Measurements from ENCODE around the gene SYS1. TPM values are rescaled to one million over a fixed set of nuclear protein-coding genes. Genes with fewer than 3 reads are reported as not detected.

SYS1 gene
- total and polyA plus RNA-seq, 2 donors (not counting 1 experiment from before 2014, with no cell fraction given): 25.3 to 57.7 TPM

DNA sequence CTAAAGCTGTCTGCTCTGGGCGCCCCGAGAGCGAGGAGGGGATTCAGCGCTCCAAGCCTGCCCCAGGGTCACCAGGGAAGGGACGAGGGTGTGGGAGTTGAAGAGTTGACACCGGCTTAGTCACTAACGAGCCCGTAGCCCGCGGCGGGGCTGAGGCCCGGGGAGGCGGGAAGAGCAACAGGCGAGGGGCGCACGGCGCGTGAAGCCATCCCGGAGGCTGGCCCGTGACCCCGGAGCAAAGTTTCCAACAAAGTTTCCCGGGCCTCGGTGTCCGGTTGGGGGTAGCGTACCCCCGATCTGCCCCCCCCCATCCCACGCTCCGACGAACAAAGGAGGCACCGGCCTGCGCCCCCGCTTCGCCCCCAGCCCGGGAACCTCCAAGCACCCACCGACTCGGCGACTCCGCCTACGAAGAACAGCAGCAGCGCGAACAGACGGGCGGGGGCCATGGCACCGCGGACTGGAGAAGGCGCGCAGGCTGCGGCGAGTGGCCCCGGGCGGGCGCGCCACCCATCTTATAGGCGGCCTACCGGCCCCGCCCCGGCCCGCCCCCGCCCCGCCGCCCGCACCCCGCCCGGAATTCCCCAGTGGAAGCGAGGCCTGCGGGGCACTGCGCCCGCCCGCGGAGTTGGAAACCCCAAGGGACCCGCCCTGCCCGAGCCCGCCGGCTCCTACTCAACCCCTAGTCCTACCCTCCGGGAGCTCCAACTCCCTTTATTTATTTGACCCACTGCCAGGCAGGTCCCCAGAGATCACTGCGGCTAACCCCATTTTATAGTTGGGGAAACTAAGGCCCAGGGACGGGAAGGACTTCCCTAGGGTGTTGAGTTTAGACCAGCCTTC is 14.8 kb upstream of the SYS1 start, which contains the start of gene SDC4:
Gene SDC4 (minus strand): TSS at position 489 of the 843 bp plus-strand sequence. CDS start 40 bp downstream, at position 449.
- Histone ChIP-seq H3K9me3 (ENCODE audit: control extremely low read depth in 1 of 3, control insufficient read depth in 2 of 3, insufficient read depth in 1 of 3, low read length in 2 of 3) (peaks cover 0 to 3% (median 0%) of the 10 kb centered on the region in 3 donors), H3K27me3 (replicated peaks in 1 of 4; ENCODE audit: control extremely low read depth in 1 of 4, control insufficient read depth in 3 of 4, insufficient read depth in 4 of 4, low read length in 3 of 4) (peaks cover 0 to 37% (median 6%) of the 10 kb centered on the region in 4 experiments), H3K79me2 (ENCODE audit: control insufficient read depth, insufficient read depth, low read length) (no peaks in the 10 kb centered on the region), H3K4me1 (ENCODE audit: control insufficient read depth in 2 of 2, insufficient read depth in 2 of 2, low read length in 2 of 2) (peaks cover 21 to 23% of the 10 kb centered on the region in 2 donors), H3K4me2 (replicated peaks; ENCODE audit: low read depth, low read length, poor library complexity, severe bottlenecking) (peak within 1 kb of the TSS; percentile 92), H3K4me3 (ENCODE audit: control extremely low read depth in 1 of 5, extremely low read depth in 1 of 5, insufficient read depth in 1 of 5, low read depth in 2 of 5, low read length in 4 of 5) (peak within 1 kb of the TSS in 4 of 5 experiments; percentile 36 to 60 (median 46)), H2AFZ (ENCODE audit: insufficient read depth, low read depth, low read length, poor library complexity, severe bottlenecking) (peak within 1 kb of the TSS; percentile 66), H4K20me1 (ENCODE audit: control insufficient read depth, insufficient read depth, low read length, poor library complexity, severe bottlenecking) (no peaks in the 10 kb centered on the region), H3K9ac (ENCODE audit: low read length) (peak within 1 kb of the TSS; percentile 60), H3K36me3 (replicated peaks in 1 of 2; ENCODE audit: control extremely low read depth in 1 of 2, control insufficient read depth in 1 of 2, extremely low read depth in 1 of 2, insufficient read depth in 2 of 2, low read length in 1 of 2) (no peaks in the 10 kb centered on the region), H3K27ac (ENCODE audit: low read length in 2 of 2) (no peak within 1 kb of the TSS)
- H3K27me3 Mint-ChIP-seq: peaks cover 20% of the 10 kb centered on the region
- POLR2A ChIA-PET: no interaction called here
- ATAC-seq (ENCODE audit: low read depth) (peak; percentile 66), DNase-seq (peak; percentile 52)
- H3K9me3 Mint-ChIP-seq (ENCODE audit: insufficient read depth): no peaks in the 10 kb centered on the region
- no peak within 1 kb of the TSS for H3K27ac Mint-ChIP-seq
- TF ChIP-seq, protein P1, sequence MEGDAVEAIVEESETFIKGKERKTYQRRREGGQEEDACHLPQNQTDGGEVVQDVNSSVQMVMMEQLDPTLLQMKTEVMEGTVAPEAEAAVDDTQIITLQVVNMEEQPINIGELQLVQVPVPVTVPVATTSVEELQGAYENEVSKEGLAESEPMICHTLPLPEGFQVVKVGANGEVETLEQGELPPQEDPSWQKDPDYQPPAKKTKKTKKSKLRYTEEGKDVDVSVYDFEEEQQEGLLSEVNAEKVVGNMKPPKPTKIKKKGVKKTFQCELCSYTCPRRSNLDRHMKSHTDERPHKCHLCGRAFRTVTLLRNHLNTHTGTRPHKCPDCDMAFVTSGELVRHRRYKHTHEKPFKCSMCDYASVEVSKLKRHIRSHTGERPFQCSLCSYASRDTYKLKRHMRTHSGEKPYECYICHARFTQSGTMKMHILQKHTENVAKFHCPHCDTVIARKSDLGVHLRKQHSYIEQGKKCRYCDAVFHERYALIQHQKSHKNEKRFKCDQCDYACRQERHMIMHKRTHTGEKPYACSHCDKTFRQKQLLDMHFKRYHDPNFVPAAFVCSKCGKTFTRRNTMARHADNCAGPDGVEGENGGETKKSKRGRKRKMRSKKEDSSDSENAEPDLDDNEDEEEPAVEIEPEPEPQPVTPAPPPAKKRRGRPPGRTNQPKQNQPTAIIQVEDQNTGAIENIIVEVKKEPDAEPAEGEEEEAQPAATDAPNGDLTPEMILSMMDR (IDR thresholded peaks at IDR 0.05): no peak
- TF ChIP-seq EZH2 (IDR thresholded peaks at IDR 0.05; ENCODE audit: borderline replicate concordance, insufficient read depth, low read depth, low read length, poor library complexity, severe bottlenecking): no peak
- intact Hi-C loops (cut with micrococcal nuclease): no loop called here
- 2% methylated on average over 44 of the region's 77 CpGs for WGBS (ENCODE audit: insufficient coverage)
- H3K4me1 Mint-ChIP-seq: peaks cover 10% of the 10 kb centered on the region
- CTCF ChIA-PET: interaction anchor here (0.5 to 1.6 kb wide), 4 partner anchors 30 to 89 kb away, joined by 3 to 6 read pairs (median 3); no protein-coding TSS in a partner anchor
- H3K4me3 Mint-ChIP-seq: peak within 1 kb of the TSS; percentile 78

DNA sequence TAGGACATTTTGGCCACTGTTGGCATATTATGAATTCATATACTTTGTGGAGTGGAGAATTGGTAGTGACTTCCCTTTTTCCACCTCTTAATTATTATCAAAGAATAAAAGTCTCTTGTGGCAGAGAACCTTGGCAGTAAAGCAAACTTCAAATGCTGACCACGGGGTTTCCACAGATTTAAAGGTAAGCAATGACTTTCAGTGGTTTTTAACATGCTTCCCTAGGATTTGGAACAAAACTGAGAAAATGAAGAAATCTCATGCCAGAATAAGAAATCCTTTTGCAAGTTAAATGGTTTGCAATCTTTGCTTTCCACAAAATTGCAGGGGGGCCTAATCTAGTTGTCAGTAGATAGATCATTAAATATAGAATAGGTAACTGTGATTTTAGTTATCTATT is 12.7 kb upstream of the SYS1 start:
- H3K9me3 ChIP-seq (ENCODE audit: control extremely low read depth in 1 of 3, control insufficient read depth in 2 of 3, insufficient read depth in 1 of 3, low read length in 2 of 3): peaks cover 0 to 3% (median 0%) of the 10 kb centered on the region in 3 donors
- H3K27me3 ChIP-seq (replicated peaks in 1 of 4; ENCODE audit: control extremely low read depth in 1 of 4, control insufficient read depth in 3 of 4, insufficient read depth in 4 of 4, low read length in 3 of 4): peaks cover 0 to 30% (median 6%) of the 10 kb centered on the region in 4 experiments
- CTCF ChIA-PET: interaction anchor here (3.7 kb wide), 1 partner anchor 87 kb away, joined by 13 read pairs; no protein-coding TSS in a partner anchor
- Mint-ChIP-seq H3K4me1 (peaks cover 10% of the 10 kb centered on the region), H3K27ac (no peak overlapping the region), H3K27me3 (peaks cover 16% of the 10 kb centered on the region), H3K4me3 (no peak overlapping the region), H3K9me3 (ENCODE audit: insufficient read depth) (no peaks in the 10 kb centered on the region)
- no peaks in the 10 kb centered on the region for H3K79me2 ChIP-seq (ENCODE audit: control insufficient read depth, insufficient read depth, low read length)
- POLR2A ChIA-PET: no interaction called here
- no peak overlapping the region for H3K27ac ChIP-seq (ENCODE audit: low read length in 2 of 2)
- no peak overlapping the region for H3K4me2 ChIP-seq (replicated peaks; ENCODE audit: low read depth, low read length, poor library complexity, severe bottlenecking)
- no peak for DNase-seq
- peaks cover 21 to 23% of the 10 kb centered on the region in 2 donors for H3K4me1 ChIP-seq (ENCODE audit: control insufficient read depth in 2 of 2, insufficient read depth in 2 of 2, low read length in 2 of 2)
- TF ChIP-seq EZH2 (IDR thresholded peaks at IDR 0.05; ENCODE audit: borderline replicate concordance, insufficient read depth, low read depth, low read length, poor library complexity, severe bottlenecking): no peak
- TF ChIP-seq, protein P1 (IDR thresholded peaks at IDR 0.05): no peak
- no peak for ATAC-seq (ENCODE audit: low read depth)
- WGBS (ENCODE audit: insufficient coverage): 38% methylated on average over 1 of the region's 1 CpG
- no peak overlapping the region for H2AFZ ChIP-seq (ENCODE audit: insufficient read depth, low read depth, low read length, poor library complexity, severe bottlenecking)
- intact Hi-C loops (cut with micrococcal nuclease): no loop called here
- H3K36me3 ChIP-seq (replicated peaks in 1 of 2; ENCODE audit: control extremely low read depth in 1 of 2, control insufficient read depth in 1 of 2, extremely low read depth in 1 of 2, insufficient read depth in 2 of 2, low read length in 1 of 2): no peaks in the 10 kb centered on the region
- H3K9ac ChIP-seq (ENCODE audit: low read length): no peak overlapping the region
- no peaks in the 10 kb centered on the region for H4K20me1 ChIP-seq (ENCODE audit: control insufficient read depth, insufficient read depth, low read length, poor library complexity, severe bottlenecking)
- no peak overlapping the region for H3K4me3 ChIP-seq (ENCODE audit: control extremely low read depth in 1 of 5, extremely low read depth in 1 of 5, insufficient read depth in 1 of 5, low read depth in 2 of 5, low read length in 4 of 5)

Data from B cell (primary cell).